HCT116 (cell line): ENCODE results near the gene CRBN. TPM values are rescaled to one million over a fixed set of nuclear protein-coding genes. Genes with fewer than 3 reads are reported as not detected.

Source experiments
- ATAC-seq: fragments of 200-7000 bp; cut with Tn5 transposase; 2 replicates; pipeline ENCODE4 v1.9.1; 2020; ENCODE audit warnings: mild to moderate bottlenecking, moderate library complexity
- BruUV-seq: library from RNA; stranded (reverse); fragments of 400-500 nt; replicated peaks from 2 replicates; lab custom pipeline; 2021; lab: Mats Ljungman, UMichigan
- CTCF ChIA-PET: fragments of 300-600 bp; sonication (Branson Sonifier 250); formaldehyde crosslinking; loops from one replicate; lab custom pipeline; 2021; ENCODE audit warnings: antibody characterized with exemption; lab: Charles Lee
- POLR2A ChIA-PET: fragments of 300-600, 350-600 bp; sonication (Branson Sonifier 250); formaldehyde crosslinking; loops from one replicate; lab custom pipeline; 2021; ENCODE audit warnings: antibody characterized with exemption; lab: Charles Lee
- RAD21 ChIA-PET, 2 experiments: fragments of 300-600 bp; sonication (Branson Sonifier 250); formaldehyde crosslinking; loops; one replicate each; lab custom pipeline; 2023; ENCODE audit warnings: low total read pairs in 2 of 2; ENCODE audit not compliant: uncharacterized antibody in 2 of 2, unreplicated experiment in 2 of 2, low non-redundant PET in 1 of 2; lab: Charles Lee
- DNase-seq: peaks from one replicate; pipeline ENCODE4 v3.0.0-alpha.2; 2010; ENCODE audit warnings: low read depth, low spot score
- H2AFZ ChIP-seq: fragments of 200-600 bp; shearing (Covaris generic), sonication (generic); 2 replicates; pipeline ENCODE4 v1.6.1; 2017; ENCODE audit warnings: low read depth, mixed run types, mixed read lengths, antibody characterized with exemption, low read length; ENCODE audit not compliant: poor library complexity, severe bottlenecking
- H3K27ac ChIP-seq: 2 replicates; pipeline ENCODE4 v1.5.1; 2012; ENCODE audit warnings: low read depth, low read length
- H3K27me3 ChIP-seq: fragments of 200-600 bp; sonication (generic); 2 replicates; pipeline ENCODE4 v1.6.1; 2016; ENCODE audit warnings: mixed run types, low read length, mixed read lengths; ENCODE audit not compliant: insufficient read depth
- H3K36me3 ChIP-seq, 2 experiments: fragments of 200-500 bp in 1 of 2; fragments of 200-600 bp in 1 of 2; sonication (Bioruptor generic) in 1 of 2; sonication (generic) in 1 of 2; 2 replicates each; pipeline versions ENCODE4 v1.5.1 to v1.6.1; 2014 to 2016; ENCODE audit warnings: low read length in 2 of 2, inconsistent platforms in 1 of 2, mixed read lengths in 1 of 2, mixed run types in 1 of 2; ENCODE audit not compliant: insufficient read depth in 2 of 2, control insufficient read depth in 1 of 2
- H3K4me1 ChIP-seq, 2 experiments: fragments of 200-600 bp in 1 of 2; sonication (generic) in 1 of 2; 2 replicates each; pipeline versions ENCODE4 v1.5.1 to v1.6.1; 2012 to 2017; ENCODE audit warnings: low read length in 2 of 2, inconsistent platforms in 1 of 2, mild to moderate bottlenecking in 1 of 2, mixed read lengths in 1 of 2, mixed run types in 1 of 2, moderate library complexity in 1 of 2; ENCODE audit not compliant: insufficient read depth in 2 of 2, control insufficient read depth in 1 of 2
- H3K4me2 ChIP-seq: fragments of 200-600 bp; sonication (generic); 2 replicates; pipeline ENCODE4 v1.6.1; 2017; ENCODE audit warnings: mixed run types, low read length, mixed read lengths
- H3K4me3 ChIP-seq, 2 experiments: fragments of 200-600 bp in 1 of 2; sonication (generic) in 1 of 2; replicated peaks in 1 of 2; 2 replicates each; pipeline ENCODE4 v1.5.1; 2011 to 2016; ENCODE audit warnings: low read length in 2 of 2, control low read depth in 1 of 2, low read depth in 1 of 2, mild to moderate bottlenecking in 1 of 2, mixed read lengths in 1 of 2, mixed run types in 1 of 2
- H3K79me2 ChIP-seq: fragments of 200-600 bp; sonication (generic); 2 replicates; pipeline ENCODE4 v1.6.1; 2017; ENCODE audit warnings: mild to moderate bottlenecking, mixed run types, low read length, moderate library complexity, mixed read lengths; ENCODE audit not compliant: insufficient read depth
- H3K9ac ChIP-seq: fragments of 200-600 bp; sonication (generic); 2 replicates; pipeline ENCODE4 v1.6.1; 2016; ENCODE audit warnings: low read length, mixed read lengths
- H3K9me2 ChIP-seq: fragments of 200-600 bp; sonication (generic), shearing (Covaris generic); 2 replicates; pipeline ENCODE4 v1.6.1; 2017; ENCODE audit warnings: mixed run types, mild to moderate bottlenecking, moderate library complexity; ENCODE audit not compliant: insufficient read depth
- H3K9me3 ChIP-seq, 2 experiments: fragments of 200-500 bp in 1 of 2; fragments of 200-600 bp in 1 of 2; sonication (Bioruptor generic) in 1 of 2; sonication (generic) in 1 of 2; 2 replicates each; pipeline ENCODE4 v1.6.1; 2014 to 2017; ENCODE audit warnings: low read length in 2 of 2, mixed read lengths in 2 of 2, inconsistent platforms in 1 of 2, low read depth in 1 of 2, mild to moderate bottlenecking in 1 of 2, mixed run types in 1 of 2, moderate library complexity in 1 of 2; ENCODE audit not compliant: control insufficient read depth in 1 of 2, insufficient read depth in 1 of 2
- H4K20me1 ChIP-seq: fragments of 200-600 bp; sonication (generic), shearing (Covaris generic); 2 replicates; pipeline ENCODE4 v1.6.1; 2017; ENCODE audit warnings: mixed run types, mild to moderate bottlenecking, moderate library complexity; ENCODE audit not compliant: insufficient read depth
- EGR1 ChIP-seq: IDR thresholded peaks from 2 replicates; pipeline ENCODE4 v1.6.1; 2012; ENCODE audit warnings: low read depth
- EZH2phosphoT487 ChIP-seq: fragments of 200-600 bp; IDR thresholded peaks from 2 replicates; pipeline ENCODE4 v1.6.1; 2018; ENCODE audit warnings: antibody characterized with exemption, borderline replicate concordance
- JUND ChIP-seq: IDR thresholded peaks from 2 replicates; pipeline ENCODE4 v1.6.1; 2012
- POLR2A ChIP-seq: IDR thresholded peaks from 2 replicates; pipeline ENCODE4 v1.7.0; 2011; ENCODE audit warnings: borderline replicate concordance; ENCODE audit not compliant: insufficient read depth, insufficient read length; ENCODE audit errors: extremely low read depth
- RAD21 ChIP-seq: IDR thresholded peaks from 2 replicates; pipeline ENCODE4 v1.6.1; 2012; ENCODE audit warnings: low read depth, mild to moderate bottlenecking
- SP1 ChIP-seq: IDR thresholded peaks from 2 replicates; pipeline ENCODE4 v1.6.1; 2012; ENCODE audit warnings: low read depth
- SRF ChIP-seq: IDR thresholded peaks from 2 replicates; pipeline ENCODE4 v1.6.1; 2012; ENCODE audit warnings: low read depth
- TCF7L2 ChIP-seq: IDR thresholded peaks from 2 replicates; pipeline ENCODE4 v1.7.0; 2011; ENCODE audit warnings: borderline replicate concordance, inconsistent platforms; ENCODE audit not compliant: insufficient read depth, insufficient read length; ENCODE audit errors: extremely low read depth
- ZFX ChIP-seq: fragments of 450-650 bp; IDR thresholded peaks from 2 replicates; pipeline ENCODE4 v1.6.1; 2017
- ZNF274 ChIP-seq: fragments of 200-500 bp; sonication (Bioruptor generic); IDR thresholded peaks from 2 replicates; pipeline ENCODE4 v1.6.1; 2014; ENCODE audit warnings: mild to moderate bottlenecking, low read depth, low read length, inconsistent platforms
- intact Hi-C: fragments of 100-400 bp; cut with micrococcal nuclease; formaldehyde crosslinking; loops from 2 replicates; pipeline ENCODE4 v1.10.0; 2022
- total RNA-seq: library from RNA; stranded (reverse); gene quantifications from one replicate; pipeline ENCODE4 v1.2.1, GENCODE V29; 2021; ENCODE audit not compliant: unreplicated experiment
- TF ChIP-seq, protein P1 (sequence below): IDR thresholded peaks from 2 replicates; pipeline ENCODE4 v1.6.1; 2012
- TF ChIP-seq, protein P2 (sequence below): IDR thresholded peaks from 2 replicates; pipeline ENCODE4 v1.6.1; 2012
- TF ChIP-seq, protein P3 (sequence below): IDR thresholded peaks from 2 replicates; pipeline ENCODE4 v1.6.1; 2011; ENCODE audit warnings: mild to moderate bottlenecking, low read length, moderate library complexity; ENCODE audit not compliant: insufficient replicate concordance; ENCODE audit errors: extremely low read depth

The CRBN gene
- total RNA-seq, 1 experiment from 2014 or later, result 29.1 TPM

DNA sequence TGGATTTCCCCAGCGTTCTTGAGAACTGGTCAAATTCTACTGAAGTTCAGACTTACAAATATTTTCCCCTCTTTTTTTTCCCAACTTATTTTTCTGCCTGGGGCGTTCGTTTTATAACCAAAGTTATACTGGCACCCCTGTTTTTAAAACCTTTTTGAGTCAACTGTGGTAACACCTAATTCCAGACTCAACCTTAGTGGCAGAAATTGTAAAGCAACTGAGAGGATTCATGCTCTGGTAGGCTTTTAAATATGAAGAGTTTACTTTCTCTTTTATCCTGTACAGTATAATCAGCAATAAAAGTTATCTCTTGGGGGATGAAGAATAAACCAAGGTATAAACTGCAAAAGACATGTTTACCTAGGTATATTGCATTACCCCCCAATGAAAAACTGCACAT is 71.6 kb downstream of the CRBN start:
- ATAC-seq (no peak), DNase-seq (no peak)
- Histone ChIP-seq H3K9me2 (no peaks in the 10 kb centered on the region), H3K9me3 (no peaks in the 10 kb centered on the region), H3K79me2 (no peaks in the 10 kb centered on the region), H3K27ac (no peak overlapping the region), H4K20me1 (no peaks in the 10 kb centered on the region), H2AFZ (no peak overlapping the region), H3K27me3 (peaks cover 22% of the 10 kb centered on the region; the same call in 1 of the 2 replicates), H3K4me3 (no peak overlapping the region), H3K4me1 (no peaks in the 10 kb centered on the region), H3K4me2 (no peak overlapping the region), H3K9ac (no peak overlapping the region), H3K36me3 (no peaks in the 10 kb centered on the region)
- POLR2A ChIA-PET, result no interaction called here
- RAD21 ChIA-PET, result no interaction called here
- no TSS peak for BruUV-seq
- CTCF ChIA-PET, result no interaction called here
- TF ChIP-seq TCF7L2, result no peak
- TF ChIP-seq SP1, result no peak
- TF ChIP-seq JUND, result no peak
- TF ChIP-seq POLR2A, result no peak
- no peak for TF ChIP-seq ZFX
- intact Hi-C loops, result no loop called here

DNA sequence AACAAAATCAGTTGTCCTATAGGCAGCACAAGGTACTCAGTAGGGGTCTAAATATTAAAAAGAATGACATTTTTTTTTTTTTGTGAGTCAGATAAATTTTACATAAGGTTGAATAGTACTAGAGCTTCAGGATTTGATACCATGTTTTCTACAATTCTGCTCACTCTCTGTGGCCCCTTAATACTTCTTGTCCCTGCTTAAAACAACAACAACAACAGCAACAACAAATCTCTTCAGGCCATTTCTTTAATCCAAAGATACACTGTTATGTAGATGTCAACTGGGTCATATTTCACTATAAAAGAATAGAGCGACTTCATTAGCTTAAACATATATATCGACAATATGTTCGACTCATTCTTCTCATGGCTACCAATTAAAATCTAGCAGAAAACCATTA is 72.3 kb downstream of the CRBN start:
- Histone ChIP-seq H3K79me2 (no peaks in the 10 kb centered on the region), H4K20me1 (no peaks in the 10 kb centered on the region), H3K27ac (no peak overlapping the region), H3K4me1 (no peaks in the 10 kb centered on the region), H3K36me3 (no peaks in the 10 kb centered on the region), H2AFZ (no peak overlapping the region), H3K9ac (no peak overlapping the region), H3K9me3 (no peaks in the 10 kb centered on the region), H3K4me3 (no peak overlapping the region), H3K27me3 (peaks cover 28% of the 10 kb centered on the region; the same call in 1 of the 2 replicates), H3K9me2 (no peaks in the 10 kb centered on the region), H3K4me2 (no peak overlapping the region)
- RAD21 ChIA-PET, result no interaction called here
- intact Hi-C loops, result no loop called here
- no peak for DNase-seq
- CTCF ChIA-PET, result no interaction called here
- TF ChIP-seq EZH2phosphoT487 (no peak), SRF (no peak), ZNF274 (no peak), SP1 (no peak), RAD21 (no peak), EGR1 (no peak)
- TF ChIP-seq, protein P1, sequence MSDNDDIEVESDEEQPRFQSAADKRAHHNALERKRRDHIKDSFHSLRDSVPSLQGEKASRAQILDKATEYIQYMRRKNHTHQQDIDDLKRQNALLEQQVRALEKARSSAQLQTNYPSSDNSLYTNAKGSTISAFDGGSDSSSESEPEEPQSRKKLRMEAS, result no peak
- TF ChIP-seq, protein P2, sequence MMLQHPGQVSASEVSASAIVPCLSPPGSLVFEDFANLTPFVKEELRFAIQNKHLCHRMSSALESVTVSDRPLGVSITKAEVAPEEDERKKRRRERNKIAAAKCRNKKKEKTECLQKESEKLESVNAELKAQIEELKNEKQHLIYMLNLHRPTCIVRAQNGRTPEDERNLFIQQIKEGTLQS, result no peak
- TF ChIP-seq, protein P3, sequence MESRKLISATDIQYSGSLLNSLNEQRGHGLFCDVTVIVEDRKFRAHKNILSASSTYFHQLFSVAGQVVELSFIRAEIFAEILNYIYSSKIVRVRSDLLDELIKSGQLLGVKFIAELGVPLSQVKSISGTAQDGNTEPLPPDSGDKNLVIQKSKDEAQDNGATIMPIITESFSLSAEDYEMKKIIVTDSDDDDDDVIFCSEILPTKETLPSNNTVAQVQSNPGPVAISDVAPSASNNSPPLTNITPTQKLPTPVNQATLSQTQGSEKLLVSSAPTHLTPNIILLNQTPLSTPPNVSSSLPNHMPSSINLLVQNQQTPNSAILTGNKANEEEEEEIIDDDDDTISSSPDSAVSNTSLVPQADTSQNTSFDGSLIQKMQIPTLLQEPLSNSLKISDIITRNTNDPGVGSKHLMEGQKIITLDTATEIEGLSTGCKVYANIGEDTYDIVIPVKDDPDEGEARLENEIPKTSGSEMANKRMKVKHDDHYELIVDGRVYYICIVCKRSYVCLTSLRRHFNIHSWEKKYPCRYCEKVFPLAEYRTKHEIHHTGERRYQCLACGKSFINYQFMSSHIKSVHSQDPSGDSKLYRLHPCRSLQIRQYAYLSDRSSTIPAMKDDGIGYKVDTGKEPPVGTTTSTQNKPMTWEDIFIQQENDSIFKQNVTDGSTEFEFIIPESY, result no peak
- ATAC-seq, result no peak
- no TSS peak for BruUV-seq
- POLR2A ChIA-PET, result no interaction called here
